HEK293 (cell line): ENCODE results near the gene DLL1.

Experiments used
- CTCF ChIA-PET: fragments of 350-600 bp; formaldehyde crosslinking; extraction: SDS; loops from one replicate; lab custom pipeline; 2021; ENCODE audit warnings: antibody characterized with exemption; lab: Yijun Ruan, JAX
- POLR2A ChIA-PET: fragments of 300-600 bp; formaldehyde crosslinking; extraction: SDS; loops from one replicate; lab custom pipeline; 2020; ENCODE audit warnings: antibody characterized with exemption, inconsistent platforms; lab: Yijun Ruan, JAX
- H3K27ac ChIP-seq: fragments of 200-500 bp; sonication (Bioruptor generic); 2 replicates; pipeline ENCODE4 v1.5.1; 2014; ENCODE audit warnings: low read depth, low read length, control low read depth, inconsistent platforms; ENCODE audit errors: extremely low read depth
- H3K36me3 ChIP-seq, 2 experiments: fragments of 200-500 bp in 1 of 2; sonication (Bioruptor generic) in 1 of 2; 1 replicate in 1 of 2; 2 replicates in 1 of 2; pipeline ENCODE4 v1.5.1; 2014 to 2017; ENCODE audit warnings: inconsistent platforms in 2 of 2, low read length in 2 of 2; ENCODE audit not compliant: control insufficient read depth in 2 of 2, insufficient read depth in 1 of 2
- H3K4me1 ChIP-seq: fragments of 200-500 bp; sonication (Bioruptor generic); 2 replicates; pipeline ENCODE4 v1.5.1; 2014; ENCODE audit warnings: mild to moderate bottlenecking, low read length, inconsistent platforms; ENCODE audit not compliant: control insufficient read depth, insufficient read depth
- H3K4me3 ChIP-seq: 2 replicates; pipeline ENCODE4 v1.5.1; 2011; ENCODE audit warnings: low read depth, mild to moderate bottlenecking, control low read depth, low read length, moderate library complexity
- H3K9me3 ChIP-seq: fragments of 200-500 bp; sonication (Bioruptor generic); 2 replicates; pipeline ENCODE4 v1.5.1; 2014; ENCODE audit warnings: low read depth, low read length, inconsistent platforms; ENCODE audit not compliant: control insufficient read depth, insufficient read depth
- GLIS2 ChIP-seq: fragments of 450-650 bp; formaldehyde crosslinking; IDR thresholded peaks from 2 replicates; pipeline ENCODE4 v1.5.1; 2016; ENCODE audit warnings: missing biosample characterization, missing genetic modification characterization
- KLF7 ChIP-seq: fragments of 450-650 bp; formaldehyde crosslinking; IDR thresholded peaks from 2 replicates; pipeline ENCODE4 v1.5.1; 2016; ENCODE audit warnings: missing biosample characterization, missing genetic modification characterization, borderline replicate concordance
- MZF1 ChIP-seq: fragments of 450-650 bp; formaldehyde crosslinking; IDR thresholded peaks from 2 replicates; pipeline ENCODE4 v1.5.1; 2017; ENCODE audit warnings: missing biosample characterization, missing genetic modification characterization, borderline replicate concordance
- ZBTB11 ChIP-seq: fragments of 450-650 bp; formaldehyde crosslinking; conservative IDR thresholded peaks from 2 replicates; pipeline ENCODE4 v1.5.1; 2016; ENCODE audit warnings: low read depth, missing biosample characterization, missing genetic modification characterization
- ZBTB26 ChIP-seq: fragments of 450-650 bp; formaldehyde crosslinking; optimal IDR thresholded peaks from 2 replicates; pipeline ENCODE3; 2016; ENCODE audit warnings: missing biosample characterization, mild to moderate bottlenecking, missing genetic modification characterization
- ZBTB7A ChIP-seq: fragments of 450-650 bp; formaldehyde crosslinking; IDR thresholded peaks from 2 replicates; pipeline ENCODE4 v1.5.1; 2016; ENCODE audit warnings: low read depth, missing biosample characterization, missing genetic modification characterization
- ZFHX2 ChIP-seq: fragments of 450-650 bp; formaldehyde crosslinking; conservative IDR thresholded peaks from 2 replicates; pipeline ENCODE4 v1.5.1; 2016; ENCODE audit warnings: missing biosample characterization, missing genetic modification characterization
- ZNF121 ChIP-seq: fragments of 450-650 bp; formaldehyde crosslinking; IDR thresholded peaks from 2 replicates; pipeline ENCODE4 v1.5.1; 2016; ENCODE audit warnings: missing biosample characterization, missing genetic modification characterization
- ZNF133 ChIP-seq: fragments of 450-650 bp; formaldehyde crosslinking; IDR thresholded peaks from 2 replicates; pipeline ENCODE4 v1.5.1; 2016; ENCODE audit warnings: missing biosample characterization, missing genetic modification characterization
- ZNF148 ChIP-seq: fragments of 450-650 bp; formaldehyde crosslinking; IDR thresholded peaks from 2 replicates; pipeline ENCODE4 v1.5.0; 2017; ENCODE audit warnings: missing biosample characterization, missing genetic modification characterization, borderline replicate concordance
- ZNF19 ChIP-seq: fragments of 450-650 bp; formaldehyde crosslinking; IDR thresholded peaks from 2 replicates; pipeline ENCODE4; 2016; ENCODE audit warnings: missing biosample characterization, missing genetic modification characterization, low read depth
- ZNF23 ChIP-seq: fragments of 450-650 bp; formaldehyde crosslinking; IDR thresholded peaks from 2 replicates; pipeline ENCODE4 v1.5.1; 2016; ENCODE audit warnings: missing biosample characterization, missing genetic modification characterization, borderline replicate concordance
- ZNF280C ChIP-seq: fragments of 450-650 bp; formaldehyde crosslinking; IDR thresholded peaks from 2 replicates; pipeline ENCODE4 v1.5.1; 2016; ENCODE audit warnings: missing biosample characterization, missing genetic modification characterization
- ZNF341 ChIP-seq: fragments of 450-650 bp; formaldehyde crosslinking; IDR thresholded peaks from 2 replicates; pipeline ENCODE4; 2016; ENCODE audit warnings: low read depth, missing biosample characterization, missing genetic modification characterization
- ZNF423 ChIP-seq: fragments of 450-650 bp; formaldehyde crosslinking; IDR thresholded peaks from 2 replicates; pipeline ENCODE4 v1.5.1; 2016; ENCODE audit warnings: missing biosample characterization, missing genetic modification characterization
- ZNF514 ChIP-seq: fragments of 450-650 bp; formaldehyde crosslinking; IDR thresholded peaks from 2 replicates; pipeline ENCODE4 v1.5.1; 2016; ENCODE audit warnings: missing biosample characterization, missing genetic modification characterization
- ZNF580 ChIP-seq: fragments of 450-650 bp; formaldehyde crosslinking; IDR thresholded peaks from 2 replicates; pipeline ENCODE4 v1.5.1; 2016; ENCODE audit warnings: missing biosample characterization, missing genetic modification characterization
- ZNF664 ChIP-seq: fragments of 450-650 bp; formaldehyde crosslinking; IDR thresholded peaks from 2 replicates; pipeline ENCODE4 v1.5.1; 2016; ENCODE audit warnings: missing biosample characterization, missing genetic modification characterization
- ZNF747 ChIP-seq: fragments of 450-650 bp; formaldehyde crosslinking; IDR thresholded peaks from 2 replicates; pipeline ENCODE4 v1.5.1; 2016; ENCODE audit warnings: missing biosample characterization, missing genetic modification characterization
- ZNF76 ChIP-seq: fragments of 450-650 bp; formaldehyde crosslinking; IDR thresholded peaks from 2 replicates; pipeline ENCODE4; 2016; ENCODE audit warnings: low read depth, missing biosample characterization, missing genetic modification characterization, borderline replicate concordance
- ZNF791 ChIP-seq: fragments of 450-650 bp; formaldehyde crosslinking; IDR thresholded peaks from 2 replicates; pipeline ENCODE4 v1.5.1; 2016; ENCODE audit warnings: missing biosample characterization, missing genetic modification characterization
- ZSCAN18 ChIP-seq: fragments of 450-650 bp; formaldehyde crosslinking; IDR thresholded peaks from 2 replicates; pipeline ENCODE4 v1.5.1; 2016; ENCODE audit warnings: missing biosample characterization, missing genetic modification characterization
- ZXDB ChIP-seq: fragments of 450-650 bp; formaldehyde crosslinking; IDR thresholded peaks from 2 replicates; pipeline ENCODE4 v1.5.1; 2016; ENCODE audit warnings: missing biosample characterization, missing genetic modification characterization

The DLL1 gene

GRCh38 chr6:170291271-170292110 lies 613 bp upstream of the DLL1 start:
- TF ChIP-seq ZSCAN18 (no peak), ZNF23 (no peak), ZBTB7A (no peak), ZNF121 (no peak), GLIS2 (0 out of 2 replicates have a peak, but pooled peaks have one; percentile 34), ZFHX2 (tag by site-specific recombination) (0 out of 2 replicates have a peak, but pooled peaks have one; percentile 11), MZF1 (tag by site-specific recombination) (no peak), ZNF341 (tag by site-specific recombination) (no peak), ZNF747 (tag by site-specific recombination) (no peak), ZNF76 (tag by site-specific recombination) (no peak), ZBTB11 (no peak), KLF7 (no peak), ZNF280C (no peak), ZNF791 (tag by site-specific recombination) (no peak), ZNF423 (tag by site-specific recombination) (no peak)
- Histone ChIP-seq H3K36me3 (peaks cover 0 to 24% of the 10 kb centered on the region in 2 experiments; a peak in 2 of 3 replicates), H3K4me1 (peaks cover 8% of the 10 kb centered on the region), H3K27ac (peak overlapping the region; percentile 50; the same call in 1 of the 2 replicates), H3K9me3 (no peaks in the 10 kb centered on the region), H3K4me3 (peak overlapping the region; percentile 24)
- CTCF ChIA-PET: interaction anchor here (0.6 to 3.2 kb wide), 10 partner anchors 12 to 839 kb away, joined by 3 to 21 read pairs (median 3); no protein-coding TSS in a partner anchor
- POLR2A ChIA-PET: interaction anchor here (0.5 to 2.8 kb wide), 7 partner anchors 11 to 262 kb away, joined by 3 to 20 read pairs (median 4); partner anchors contain the start of genes FAM120B and TBP

- Histone ChIP-seq H3K27ac (peak overlapping the region; percentile 70; the same call in 1 of the 2 replicates), H3K36me3 (peaks cover 0 to 40% of the 10 kb centered on the region in 2 experiments; a peak in 2 of 3 replicates), H3K9me3 (no peaks in the 10 kb centered on the region), H3K4me3 (peak overlapping the region; percentile 57), H3K4me1 (peaks cover 8% of the 10 kb centered on the region)
- ChIA-PET CTCF (interaction anchor here (0.6 to 3.1 kb wide), 4 partner anchors 165 to 458 kb away, joined by 3 to 13 read pairs (median 4); no protein-coding TSS in a partner anchor), POLR2A (interaction anchor here (0.9 to 2.8 kb wide), 4 partner anchors 10 to 500 kb away, joined by 3 to 20 read pairs (median 9); partner anchors contain the start of gene FAM120B)
- TF ChIP-seq ZNF580: no peak
- no peak for TF ChIP-seq ZNF514
- TF ChIP-seq ZNF133: no peak
- TF ChIP-seq ZXDB: 0 out of 2 replicates have a peak, but pooled peaks have one; percentile 8
- TF ChIP-seq ZNF148 (tag by site-specific recombination): no peak
- TF ChIP-seq ZBTB26 (tag by site-specific recombination): no peak
- no peak for TF ChIP-seq ZNF19
- TF ChIP-seq ZNF341 (tag by site-specific recombination): peak; percentile 62
- TF ChIP-seq ZNF664 (tag by site-specific recombination): no peak
- TF ChIP-seq GLIS2: peak; percentile 80
Observed at GRCh38 chr6:170289951-170290295, 955 bp downstream of the DLL1 start.
